IMR-90 (cell line): ENCODE data around the gene PPP1R15A. TPM values are rescaled to one million over a fixed set of nuclear protein-coding genes. Genes with fewer than 3 reads are reported as not detected.

ENCODE experiments used
- ATAC-seq: fragments of 200-7000 bp; cut with Tn5 transposase; 2 replicates; pipeline ENCODE4 v1.9.1; 2020; ENCODE audit warnings: low read depth, mild to moderate bottlenecking, moderate library complexity
- BruUV-seq: library from RNA; stranded (reverse); fragments of 400-500 nt; replicated peaks from 2 replicates; lab custom pipeline; 2021; lab: Mats Ljungman, UMichigan
- CTCF ChIA-PET: fragments of 300-600 bp; formaldehyde crosslinking; extraction: SDS; loops from one replicate; lab custom pipeline; 2021; ENCODE audit warnings: antibody characterized with exemption; lab: Yijun Ruan, JAX
- POLR2A ChIA-PET: fragments of 300-600 bp; sonication (Branson Sonifier 250); formaldehyde crosslinking; loops from one replicate; lab custom pipeline; 2022; ENCODE audit warnings: antibody characterized with exemption; ENCODE audit not compliant: unreplicated experiment; lab: Charles Lee
- DNase-seq: peaks from one replicate; pipeline ENCODE4 v3.0.0; 2013
- H2AFZ ChIP-seq: replicated peaks from 2 replicates; pipeline ENCODE3; 2013; ENCODE audit warnings: low read length, mild to moderate bottlenecking; ENCODE audit not compliant: poor library complexity
- H2AK5ac ChIP-seq: 2 replicates; pipeline ENCODE4 v1.6.1; 2013; ENCODE audit warnings: low read depth, low read length, inconsistent platforms
- H2AK9ac ChIP-seq: replicated peaks from 2 replicates; pipeline ENCODE3; 2013; ENCODE audit warnings: mild to moderate bottlenecking, low read depth, low read length, moderate library complexity; ENCODE audit not compliant: poor library complexity
- H2BK120ac ChIP-seq: 2 replicates; pipeline ENCODE4 v1.6.1; 2013; ENCODE audit warnings: low read depth, low read length, inconsistent platforms
- H2BK15ac ChIP-seq: 3 replicates; pipeline ENCODE4 v1.6.1; 2013; ENCODE audit warnings: low read depth, low read length, inconsistent platforms
- H2BK20ac ChIP-seq: 2 replicates; pipeline ENCODE4 v1.6.1; 2013; ENCODE audit warnings: low read depth, mild to moderate bottlenecking, inconsistent platforms, low read length, moderate library complexity
- H2BK5ac ChIP-seq: 2 replicates; pipeline ENCODE4 v1.6.1; 2013; ENCODE audit warnings: mild to moderate bottlenecking, low read depth, low read length, inconsistent platforms; ENCODE audit not compliant: poor library complexity, severe bottlenecking
- H3K14ac ChIP-seq: replicated peaks from 2 replicates; pipeline ENCODE4 v1.6.1; 2013; ENCODE audit warnings: low read depth, low read length, inconsistent platforms
- H3K18ac ChIP-seq: 2 replicates; pipeline ENCODE4 v1.6.1; 2013; ENCODE audit warnings: low read depth, low read length, control low read depth
- H3K23ac ChIP-seq: 2 replicates; pipeline ENCODE4 v1.6.1; 2013; ENCODE audit warnings: low read depth, low read length, inconsistent platforms
- H3K27ac ChIP-seq: 2 replicates; pipeline ENCODE4 v1.5.1; 2013; ENCODE audit warnings: mild to moderate bottlenecking, control low read depth, low read length; ENCODE audit not compliant: insufficient read depth
- H3K27me3 ChIP-seq: 2 replicates; pipeline ENCODE4 v1.6.1; 2013; ENCODE audit warnings: low read length; ENCODE audit not compliant: control insufficient read depth, insufficient read depth
- H3K36me3 ChIP-seq: 2 replicates; pipeline ENCODE4 v1.6.1; 2013; ENCODE audit warnings: low read length, mixed read lengths; ENCODE audit not compliant: control insufficient read depth, insufficient read depth
- H3K4ac ChIP-seq: 2 replicates; pipeline ENCODE4 v1.6.1; 2013; ENCODE audit warnings: low read depth, low read length, inconsistent platforms
- H3K4me1 ChIP-seq: 2 replicates; pipeline ENCODE4 v1.6.1; 2013; ENCODE audit warnings: low read length, mixed read lengths; ENCODE audit not compliant: control insufficient read depth, insufficient read depth
- H3K4me2 ChIP-seq: 2 replicates; pipeline ENCODE4 v1.6.1; 2013; ENCODE audit warnings: low read depth, mild to moderate bottlenecking, control low read depth, low read length, moderate library complexity
- H3K4me3 ChIP-seq: 2 replicates; pipeline ENCODE4 v1.5.1; 2013; ENCODE audit warnings: low read depth, mild to moderate bottlenecking, control low read depth, low read length, moderate library complexity; ENCODE audit not compliant: insufficient read depth
- H3K56ac ChIP-seq: 2 replicates; pipeline ENCODE4 v1.6.1; 2013; ENCODE audit warnings: low read length, inconsistent platforms; ENCODE audit not compliant: insufficient read depth; ENCODE audit errors: extremely low read depth
- H3K79me1 ChIP-seq, 2 experiments: 2 replicates each; pipeline ENCODE4 v1.6.1; 2013; ENCODE audit warnings: low read length in 2 of 2, inconsistent platforms in 1 of 2, low read depth in 1 of 2
- H3K9ac ChIP-seq: 2 replicates; pipeline ENCODE4 v1.6.1; 2013; ENCODE audit warnings: low read depth, low read length, control low read depth
- H3K9me1 ChIP-seq: 2 replicates; pipeline ENCODE4 v1.6.1; 2013; ENCODE audit warnings: low read length, inconsistent platforms; ENCODE audit not compliant: insufficient read depth
- H3K9me3 ChIP-seq: 2 replicates; pipeline ENCODE4 v1.6.1; 2013; ENCODE audit warnings: low read length; ENCODE audit not compliant: control insufficient read depth, insufficient read depth
- H4K20me1 ChIP-seq: 2 replicates; pipeline ENCODE4 v1.6.1; 2013; ENCODE audit warnings: low read length, inconsistent platforms; ENCODE audit not compliant: insufficient read depth
- H4K5ac ChIP-seq: 2 replicates; pipeline ENCODE4 v1.6.1; 2013; ENCODE audit warnings: mild to moderate bottlenecking, low read depth, low read length, control low read depth
- H4K8ac ChIP-seq, 2 experiments: 2 replicates each; pipeline ENCODE4 v1.6.1; 2013; ENCODE audit warnings: low read depth in 2 of 2, low read length in 2 of 2, control low read depth in 1 of 2, inconsistent platforms in 1 of 2
- H4K91ac ChIP-seq: 2 replicates; pipeline ENCODE4 v1.6.1; 2013; ENCODE audit warnings: low read depth, low read length, inconsistent platforms; ENCODE audit not compliant: insufficient read depth
- CEBPB ChIP-seq: IDR thresholded peaks from 2 replicates; pipeline ENCODE4 v1.6.1; 2012; ENCODE audit warnings: low read depth, low read length, improper control_type of control experiment
- NFE2L2 ChIP-seq: fragments of 150-350 bp; IDR thresholded peaks from 2 replicates; pipeline ENCODE4 v1.6.1; 2016; ENCODE audit warnings: low read depth, mild to moderate bottlenecking, low read length
- SMC3 ChIP-seq: fragments of 150-350 bp; IDR thresholded peaks from 2 replicates; pipeline ENCODE4 v1.6.1; 2016; ENCODE audit warnings: low read depth, mild to moderate bottlenecking, antibody characterized with exemption, low read length, moderate library complexity
- WGBS, 2 experiments: methylation state at CpG; one replicate each; pipeline versions ENCODE4 v1.1.5 to v1.1.7; 2013; ENCODE audit warnings: missing lambda C conversion rate in 2 of 2; ENCODE audit not compliant: insufficient read length in 1 of 2; ENCODE audit errors: extremely low coverage in 2 of 2; 5-methylcytosine and 5-hydroxymethylcytosine counted together
- dilution Hi-C: fragments of 300-500 bp; cut with HindIII; formaldehyde crosslinking; loops from one replicate; pipeline ENCODE4 v1.14.3; 2018; ENCODE audit warnings: low sequenced_read_pairs; ENCODE audit not compliant: unreplicated experiment
- in situ Hi-C: fragments of 300-500 bp; cut with MboI; formaldehyde crosslinking; loops from 3 replicates; pipeline ENCODE4 v1.14.3; 2019; ENCODE audit warnings: low sequenced_read_pairs, inconsistent platforms, mixed read lengths
- intact Hi-C: fragments of 100-400 bp; cut with micrococcal nuclease; formaldehyde crosslinking; loops from 2 replicates; pipeline ENCODE4 v1.10.0; 2022
- polyA plus RNA-seq, 3 experiments: library from polyadenylated mRNA; depleted of rRNA; stranded (reverse); fragments of >200 nt; gene quantifications; 2 replicates each; pipeline ENCODE4 v1.2.3, GENCODE V29; 2012; ENCODE audit warnings: low replicate concordance in 1 of 3
- total RNA-seq: library from RNA; depleted of rRNA; stranded (reverse); fragments of >200 nt; gene quantifications from 2 replicates; pipeline ENCODE4 v1.2.3, GENCODE V29; 2012

The PPP1R15A gene
- total and polyA plus RNA-seq, 2 of the 4 experiments (the other 2 are of a cell fraction), result 26.7 to 87.7 TPM

DNA sequence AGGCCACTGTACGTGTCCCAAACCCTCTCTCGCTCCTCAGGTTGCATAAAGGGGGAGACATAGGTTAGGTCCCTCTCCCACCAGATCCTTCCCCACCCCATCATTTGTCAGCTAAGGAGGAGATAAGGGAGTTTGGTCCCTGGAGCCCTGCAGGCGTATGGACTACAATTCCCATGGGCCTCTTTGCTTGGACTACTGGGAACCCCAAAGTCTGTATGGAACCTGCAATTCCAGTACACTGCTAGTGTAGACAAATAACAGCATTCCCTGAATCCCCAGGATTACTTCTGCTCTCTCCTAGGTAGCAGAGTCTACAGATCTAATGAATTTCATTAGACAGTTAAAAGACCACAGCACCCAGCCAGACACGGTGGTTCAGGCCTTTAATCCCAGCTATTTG lies 19.9 kb upstream of the PPP1R15A start:
- no peak overlapping the region for H3K14ac ChIP-seq
- no peak overlapping the region for H3K4me2 ChIP-seq
- ChIA-PET CTCF (interaction anchor here (0.7 kb wide), 1 partner anchor 10 kb away, joined by 3 read pairs; no protein-coding TSS in a partner anchor), POLR2A (no interaction called here)
- no peak overlapping the region for H2BK20ac ChIP-seq
- 100% methylated on average over 2 of the region's 4 CpGs; no CpG with 5 or more reads in 1 of the 2 experiments for WGBS, 2 experiments
- H4K91ac ChIP-seq, result no peak overlapping the region
- H3K79me1 ChIP-seq, result no peaks in the 10 kb centered on the region
- DNase-seq, result no peak
- H2AFZ ChIP-seq, result no peak overlapping the region
- H3K56ac ChIP-seq, result no peak overlapping the region
- no peak for ATAC-seq
- in situ Hi-C loops (no loop called here), dilution Hi-C loops (loop anchor here (10.0 kb wide), 1 partner anchor 47 kb away; no protein-coding TSS in a partner anchor), intact Hi-C loops (no loop called here)
- no peak overlapping the region for H2AK9ac ChIP-seq
- no peak overlapping the region for H2BK120ac ChIP-seq
- H2AK5ac ChIP-seq, result no peak overlapping the region
- no peak overlapping the region for H3K4ac ChIP-seq
- no peak overlapping the region for H3K23ac ChIP-seq
- BruUV-seq, result no TSS peak
- H4K8ac ChIP-seq, result no peak overlapping the region
- H3K36me3 ChIP-seq, result peaks cover 20% of the 10 kb centered on the region
- H4K5ac ChIP-seq, result no peak overlapping the region
- H2BK5ac ChIP-seq, result no peak overlapping the region
- H3K18ac ChIP-seq, result no peak overlapping the region
- no peak overlapping the region for H3K27ac ChIP-seq
- no peaks in the 10 kb centered on the region for H3K9me3 ChIP-seq
- no peaks in the 10 kb centered on the region for H3K27me3 ChIP-seq
- no peaks in the 10 kb centered on the region for H3K4me1 ChIP-seq
- H2BK15ac ChIP-seq, result no peak overlapping the region
- H4K20me1 ChIP-seq, result no peaks in the 10 kb centered on the region
- no peak overlapping the region for H3K4me3 ChIP-seq
- no peaks in the 10 kb centered on the region for H3K9me1 ChIP-seq
- H3K9ac ChIP-seq, result no peak overlapping the region
- no peak for TF ChIP-seq SMC3
- no peak for TF ChIP-seq CEBPB
- no peak for TF ChIP-seq NFE2L2
